Liver (tissue), 9 donors: ENCODE measurements around the gene C2. TPM values are rescaled to one million over a fixed set of nuclear protein-coding genes. Genes with fewer than 3 reads are reported as not detected.

Experiments used
- DNase-seq: peaks from one replicate; pipeline ENCODE4 v3.0.0-alpha.2; 2017; ENCODE audit warnings: low spot score
- H3K27ac ChIP-seq, 2 donors: one replicate each; pipeline ENCODE4 v1.7.0; 2013; ENCODE audit warnings: inconsistent platforms in 2 of 2, low read length in 2 of 2, control low read depth in 1 of 2, low read depth in 1 of 2, mild to moderate bottlenecking in 1 of 2
- H3K27me3 ChIP-seq, 4 donors: one replicate each; pipeline versions ENCODE4 v1.6.1 to v1.7.0; 2013; ENCODE audit warnings: low read length in 3 of 4, inconsistent platforms in 1 of 4, mild to moderate bottlenecking in 1 of 4, moderate library complexity in 1 of 4; ENCODE audit not compliant: control insufficient read depth in 4 of 4, insufficient read depth in 4 of 4
- H3K36me3 ChIP-seq, 4 donors: one replicate each; pipeline versions ENCODE4 v1.6.1 to v1.7.0; 2013; ENCODE audit warnings: low read length in 3 of 4, mild to moderate bottlenecking in 3 of 4, low read depth in 1 of 4, moderate library complexity in 1 of 4; ENCODE audit not compliant: control insufficient read depth in 4 of 4, insufficient read depth in 3 of 4
- H3K4me1 ChIP-seq, 4 donors: one replicate each; pipeline versions ENCODE4 v1.6.1 to v1.7.0; 2013; ENCODE audit warnings: low read length in 3 of 4, mild to moderate bottlenecking in 3 of 4, moderate library complexity in 1 of 4; ENCODE audit not compliant: control insufficient read depth in 4 of 4, insufficient read depth in 4 of 4
- H3K4me3 ChIP-seq, 3 donors: one replicate each; pipeline versions ENCODE4 v1.6.1 to v1.7.0; 2013; ENCODE audit warnings: low read length in 3 of 3, control low read depth in 1 of 3, low read depth in 1 of 3, mild to moderate bottlenecking in 1 of 3
- H3K9ac ChIP-seq, 2 donors: one replicate each; pipeline ENCODE4 v1.7.0; 2013; ENCODE audit warnings: low read length in 2 of 2, mild to moderate bottlenecking in 2 of 2, moderate library complexity in 2 of 2, control low read depth in 1 of 2, low read depth in 1 of 2
- H3K9me3 ChIP-seq, 4 donors: one replicate each; pipeline versions ENCODE4 v1.6.1 to v1.7.0; 2013; ENCODE audit warnings: low read length in 3 of 4; ENCODE audit not compliant: control insufficient read depth in 4 of 4
- ATF3 ChIP-seq: IDR thresholded peaks from 2 replicates; pipeline ENCODE4 v1.6.1; 2016; ENCODE audit warnings: antibody characterized with exemption
- CTCF ChIP-seq: fragments of 150-350 bp; IDR thresholded peaks from 2 replicates; pipeline ENCODE4 v1.5.1; 2017; ENCODE audit warnings: improper control_type of control experiment, low read depth, low read length; ENCODE audit not compliant: missing input control
- EGR1 ChIP-seq, 2 donors: IDR thresholded peaks; 2 replicates each; pipeline ENCODE4 v1.6.1; 2016 to 2018; ENCODE audit warnings: antibody characterized with exemption in 2 of 2, low read depth in 2 of 2
- FOXA1 ChIP-seq: IDR thresholded peaks from 2 replicates; pipeline ENCODE4 v1.6.1; 2016; ENCODE audit warnings: antibody characterized with exemption
- FOXA2 ChIP-seq: IDR thresholded peaks from 2 replicates; pipeline ENCODE4 v1.6.1; 2016; ENCODE audit warnings: antibody characterized with exemption
- GABPA ChIP-seq, 2 donors: IDR thresholded peaks in 1 of 2; conservative IDR thresholded peaks in 1 of 2; 2 replicates each; pipeline ENCODE4 v1.6.1; 2016; ENCODE audit warnings: antibody characterized with exemption in 2 of 2, mild to moderate bottlenecking in 1 of 2, moderate library complexity in 1 of 2
- HNF4A ChIP-seq, 2 donors: conservative IDR thresholded peaks; 2 replicates each; pipeline ENCODE4 v1.6.1; 2016; ENCODE audit warnings: antibody characterized with exemption in 2 of 2, mild to moderate bottlenecking in 2 of 2
- HNF4G ChIP-seq: IDR thresholded peaks from 2 replicates; pipeline ENCODE4 v1.6.1; 2016; ENCODE audit warnings: antibody characterized with exemption
- JUND ChIP-seq, 2 donors: IDR thresholded peaks; 2 replicates each; pipeline ENCODE4 v1.6.1; 2016; ENCODE audit warnings: antibody characterized with exemption in 2 of 2
- MAX ChIP-seq: IDR thresholded peaks from 2 replicates; pipeline ENCODE4 v1.6.1; 2016; ENCODE audit warnings: antibody characterized with exemption
- NR2F2 ChIP-seq: IDR thresholded peaks from 2 replicates; pipeline ENCODE4 v1.6.1; 2016; ENCODE audit warnings: antibody characterized with exemption
- RAD21 ChIP-seq, 2 donors: IDR thresholded peaks; 2 replicates each; pipeline ENCODE4 v1.6.1; 2016; ENCODE audit warnings: antibody characterized with exemption in 2 of 2, mild to moderate bottlenecking in 2 of 2
- REST ChIP-seq: IDR thresholded peaks from 2 replicates; pipeline ENCODE4 v1.6.1; 2016; ENCODE audit warnings: antibody characterized with exemption, mild to moderate bottlenecking
- RXRA ChIP-seq, 2 donors: IDR thresholded peaks; 2 replicates each; pipeline ENCODE4 v1.6.1; 2017 to 2018; ENCODE audit warnings: antibody characterized with exemption in 2 of 2, mild to moderate bottlenecking in 1 of 2
- SP1 ChIP-seq: IDR thresholded peaks from 2 replicates; pipeline ENCODE4 v1.6.1; 2018; ENCODE audit warnings: antibody characterized with exemption, mild to moderate bottlenecking
- TAF1 ChIP-seq: conservative IDR thresholded peaks from 2 replicates; pipeline ENCODE4 v1.6.1; 2016; ENCODE audit warnings: antibody characterized with exemption, mild to moderate bottlenecking
- YY1 ChIP-seq: IDR thresholded peaks from 2 replicates; pipeline ENCODE4 v1.6.1; 2016; ENCODE audit warnings: antibody characterized with exemption, mild to moderate bottlenecking
- ZBTB33 ChIP-seq: IDR thresholded peaks from 2 replicates; pipeline ENCODE4 v1.6.1; 2016; ENCODE audit warnings: antibody characterized with exemption
- WGBS: extraction: QIAGEN DNeasy Blood & Tissue Kit; methylation state at CpG from one replicate; pipeline ENCODE4 v1.1.7; 2013; 5-methylcytosine and 5-hydroxymethylcytosine counted together
- polyA plus RNA-seq, 2 donors: library from polyadenylated mRNA; stranded (reverse) in 1 of 2; unstranded in 1 of 2; fragments of 200-250 nt in 1 of 2; fragments of >200 nt in 1 of 2; fragmentation: Nextera tagmentation in 1 of 2; extraction: Ambion mirVana in 1 of 2; gene quantifications; one replicate each; pipeline versions ENCODE4 v1.2.1 to v1.2.3, GENCODE V29; 2013 to 2015
- total RNA-seq, 2 donors: library from RNA; depleted of rRNA; stranded (reverse); fragments of >200 nt; gene quantifications; one replicate each; pipeline ENCODE4 v1.2.3, GENCODE V29; 2014
- donor health status: healthy.
- donor health status: healthy.
- donor health status: healthy.
- donor health status: healthy.
- donor health status: healthy.

The C2 gene
- total and polyA plus RNA-seq, 4 donors = 212 to 522 (median 397) TPM

- peaks cover 11 to 59% (median 38%) of the 10 kb centered on the region in 4 donors for H3K36me3 ChIP-seq
- H3K27me3 ChIP-seq = no peaks in the 10 kb centered on the region
- WGBS = under 1% methylated on average over 59 of the region's 59 CpGs
- peak within 1 kb of the TSS; percentile 72 to 91 for H3K9ac ChIP-seq
- H3K4me1 ChIP-seq = peaks cover 4 to 32% (median 22%) of the 10 kb centered on the region in 4 donors
- TF ChIP-seq NR2F2 (peak; percentile 100), ATF3 (peak; percentile 32), CTCF (no peak), EGR1 (IDR thresholded peaks at IDR 0.05; ENCODE audit: low read depth in 2 of 2) (peak; percentile 80 to 90), RAD21 (IDR thresholded peaks at IDR 0.05) (peak; percentile 52 to 58), SP1 (peak; percentile 90), FOXA1 (no peak), REST (peak; percentile 55), JUND (IDR thresholded peaks at IDR 0.05) (peak; percentile 59 to 73), YY1 (peak; percentile 87), TAF1 (no peak), HNF4G (peak; percentile 70), HNF4A (conservative IDR thresholded peaks at IDR 0.05) (peak; percentile 82 to 89), RXRA (IDR thresholded peaks at IDR 0.05) (peak; percentile 85 to 94), GABPA (IDR thresholded peaks at IDR 0.05 in 1 of 2, conservative IDR thresholded peaks at IDR 0.05 in 1 of 2) (peak; percentile 98 to 100), FOXA2 (peak; percentile 32), ZBTB33 (peak; percentile 60), MAX (peak; percentile 86)
- peak within 1 kb of the TSS; percentile 79 to 87 for H3K27ac ChIP-seq
- DNase-seq = peak; percentile 99
- peak within 1 kb of the TSS; percentile 55 to 97 (median 91) for H3K4me3 ChIP-seq
- H3K9me3 ChIP-seq = no peaks in the 10 kb centered on the region
Measured at GRCh38 chr6:31958741-31959739, 31.5 kb downstream of the C2 start, which contains the start of the genes NELFE and SKIC2. Gene NELFE (minus strand): TSS chr6:31958971. CDS start chr6:31958446, 525 bp downstream. Gene SKIC2 (plus strand): TSS chr6:31959175. CDS start chr6:31959193, 18 bp downstream.
